Measurements from ENCODE around the gene RPS14.

Gene RPS14

GRCh38 chr5:150398722-150399523, 50.6 kb downstream of the RPS14 start:
- DNase-seq = no peak

GRCh38 chr5:150397782-150398721, 51.5 kb downstream of the RPS14 start:
- no peak for DNase-seq

- DNase-seq = no peak
These were observed 52.3 kb downstream of the RPS14 start for GRCh38 chr5:150397146-150397781.

GRCh38 chr5:150396267-150396666, 53.3 kb downstream of the RPS14 start:
- no peak for DNase-seq

GRCh38 chr5:150395688-150395975, 53.9 kb downstream of the RPS14 start:
- no peak for DNase-seq

GRCh38 chr5:150394912-150395687, 54.4 kb downstream of the RPS14 start:
- DNase-seq = no peak

- DNase-seq = no peak
These were observed 55.4 kb downstream of the RPS14 start for GRCh38 chr5:150394131-150394530.

- no peak for DNase-seq
These were observed 56.4 kb downstream of the RPS14 start for GRCh38 chr5:150393096-150393645.

- no peak for DNase-seq
These were observed 56.9 kb downstream of the RPS14 start for GRCh38 chr5:150392680-150393079.
